SU-DHL-6 (cell line): ENCODE results near the gene TRIM9.

Experiments
- H2AFZ ChIP-seq: fragments of 200-600 bp; sonication (generic); 2 replicates; pipeline ENCODE4 v1.6.1; 2014; ENCODE audit warnings: low read depth, mild to moderate bottlenecking, moderate library complexity, mixed read lengths, antibody characterized with exemption, low read length; ENCODE audit not compliant: severe bottlenecking
- H3F3A ChIP-seq: fragments of 200-600 bp; shearing (Covaris generic); 2 replicates; pipeline ENCODE4 v1.6.0; 2016; ENCODE audit warnings: antibody characterized with exemption, mild to moderate bottlenecking; ENCODE audit not compliant: insufficient read depth
- H3K27ac ChIP-seq: fragments of 200-600 bp; sonication (generic); 2 replicates; pipeline ENCODE4 v1.5.1; 2016; ENCODE audit warnings: low read depth, mild to moderate bottlenecking, low read length, moderate library complexity, mixed read lengths
- H3K27me3 ChIP-seq: fragments of 200-600 bp; sonication (generic), shearing (Covaris generic); 2 replicates; pipeline ENCODE4 v1.6.0; 2014; ENCODE audit warnings: mild to moderate bottlenecking, low read length
- H3K36me3 ChIP-seq: fragments of 200-600 bp; sonication (generic); 2 replicates; pipeline ENCODE4 v1.6.1; 2014; ENCODE audit warnings: mild to moderate bottlenecking, low read length, mixed read lengths
- H3K4me2 ChIP-seq: fragments of 300-600, 200-600 bp; shearing (Covaris generic), sonication (generic); 2 replicates; pipeline ENCODE4 v1.6.0; 2014; ENCODE audit warnings: low read length, low read depth, mild to moderate bottlenecking; ENCODE audit not compliant: poor library complexity, severe bottlenecking
- H3K4me3 ChIP-seq: fragments of 200-600 bp; sonication (generic); 2 replicates; pipeline ENCODE4 v1.5.1; 2014; ENCODE audit warnings: antibody characterized with exemption, low read length, mild to moderate bottlenecking, mixed read lengths; ENCODE audit not compliant: insufficient read depth, poor library complexity, severe bottlenecking
- H3K79me2 ChIP-seq: fragments of 200-600 bp; sonication (generic); 2 replicates; pipeline ENCODE4 v1.6.1; 2014; ENCODE audit warnings: mild to moderate bottlenecking, low read length, moderate library complexity; ENCODE audit not compliant: insufficient read depth
- H3K9ac ChIP-seq: fragments of 200-600 bp; sonication (generic); 2 replicates; pipeline ENCODE4 v1.7.0; 2014; ENCODE audit warnings: mild to moderate bottlenecking, low read length
- H3K9me2 ChIP-seq: fragments of 200-600 bp; sonication (generic); replicated peaks from 2 replicates; pipeline ENCODE4 v1.6.1; 2014; ENCODE audit warnings: low read length; ENCODE audit not compliant: insufficient read depth
- H3K9me3 ChIP-seq: fragments of 200-600 bp; sonication (generic); 2 replicates; pipeline ENCODE4 v1.6.1; 2014; ENCODE audit warnings: low read length, mixed read lengths; ENCODE audit not compliant: insufficient read depth
- H4K20me1 ChIP-seq: fragments of 200-600 bp; sonication (generic); 2 replicates; pipeline ENCODE4 v1.6.1; 2014; ENCODE audit warnings: low read depth, mild to moderate bottlenecking, antibody characterized with exemption, low read length, moderate library complexity, mixed read lengths
- CTCF ChIP-seq: fragments of 200-600 bp; sonication (generic); IDR thresholded peaks from one replicate; pipeline ENCODE4 v1.5.1; 2017; ENCODE audit warnings: antibody characterized with exemption, mild to moderate bottlenecking, low read length, moderate library complexity; ENCODE audit not compliant: insufficient read depth, poor library complexity, severe bottlenecking
- EZH2phosphoT487 ChIP-seq: fragments of 200-600 bp; sonication (generic), shearing (Covaris generic); conservative IDR thresholded peaks from 2 replicates; pipeline ENCODE4 v1.6.1; 2018; ENCODE audit warnings: mild to moderate bottlenecking, antibody characterized with exemption, low read length, moderate library complexity, mixed read lengths

Gene TRIM9

DNA sequence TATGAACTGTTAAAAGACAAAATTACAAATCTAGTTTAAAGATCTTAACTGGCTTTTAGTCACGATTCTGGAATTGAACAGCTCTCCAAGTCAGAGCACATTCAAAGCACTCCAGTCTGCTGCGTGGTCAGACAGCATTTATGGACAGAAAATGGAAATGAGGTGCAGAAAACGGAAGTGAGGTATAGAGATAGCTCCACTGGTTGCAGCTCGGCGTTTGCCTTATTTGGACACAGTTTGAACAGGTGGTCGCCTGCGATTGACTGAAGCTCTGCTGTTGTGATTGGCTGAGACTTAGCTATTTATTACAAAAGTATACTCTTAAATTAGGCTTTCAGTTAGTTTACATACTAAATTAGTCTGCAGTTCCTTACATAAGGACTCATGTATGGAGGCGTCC, 28.3 kb downstream of the TRIM9 start:
- no peaks in the 10 kb centered on the region for H3K9me2 ChIP-seq
- no peaks in the 10 kb centered on the region for H3K9me3 ChIP-seq
- H3K9ac ChIP-seq, result no peak overlapping the region
- no peaks in the 10 kb centered on the region for H3K79me2 ChIP-seq
- no peaks in the 10 kb centered on the region for H3F3A ChIP-seq
- H2AFZ ChIP-seq, result no peak overlapping the region
- no peak overlapping the region for H3K4me2 ChIP-seq
- no peaks in the 10 kb centered on the region for H4K20me1 ChIP-seq
- H3K27ac ChIP-seq, result no peak overlapping the region
- TF ChIP-seq CTCF, result no peak
- TF ChIP-seq EZH2phosphoT487, result no peak
- no peaks in the 10 kb centered on the region for H3K36me3 ChIP-seq
- no peaks in the 10 kb centered on the region for H3K27me3 ChIP-seq
- no peak overlapping the region for H3K4me3 ChIP-seq

DNA sequence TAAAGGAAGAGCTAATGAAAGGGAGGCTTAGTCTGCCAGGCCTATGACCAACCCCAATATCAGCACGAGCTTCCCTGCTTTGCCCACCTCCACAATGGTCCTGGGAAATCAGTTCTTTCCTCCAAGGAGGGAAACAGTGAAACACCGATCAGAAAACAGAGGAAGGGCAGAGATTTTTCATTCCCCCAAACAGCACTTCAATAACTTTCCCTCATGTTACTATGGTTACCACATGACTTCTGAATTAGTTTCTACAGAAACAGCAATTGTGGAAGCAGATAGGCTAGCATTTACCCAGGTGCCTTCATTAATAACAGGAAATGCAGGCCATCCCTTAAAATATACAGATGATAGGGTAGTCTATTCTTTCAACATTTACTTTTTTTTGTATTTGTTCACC, 35.9 kb downstream of the TRIM9 start:
- Histone ChIP-seq H3K9me3 (no peaks in the 10 kb centered on the region), H3F3A (no peaks in the 10 kb centered on the region), H3K4me3 (no peak overlapping the region), H3K27ac (no peak overlapping the region), H3K9ac (no peak overlapping the region), H3K9me2 (no peaks in the 10 kb centered on the region), H3K27me3 (no peaks in the 10 kb centered on the region), H2AFZ (no peak overlapping the region), H3K79me2 (no peaks in the 10 kb centered on the region), H4K20me1 (no peaks in the 10 kb centered on the region), H3K4me2 (no peak overlapping the region), H3K36me3 (no peaks in the 10 kb centered on the region)
- no peak for TF ChIP-seq EZH2phosphoT487
- no peak for TF ChIP-seq CTCF

DNA sequence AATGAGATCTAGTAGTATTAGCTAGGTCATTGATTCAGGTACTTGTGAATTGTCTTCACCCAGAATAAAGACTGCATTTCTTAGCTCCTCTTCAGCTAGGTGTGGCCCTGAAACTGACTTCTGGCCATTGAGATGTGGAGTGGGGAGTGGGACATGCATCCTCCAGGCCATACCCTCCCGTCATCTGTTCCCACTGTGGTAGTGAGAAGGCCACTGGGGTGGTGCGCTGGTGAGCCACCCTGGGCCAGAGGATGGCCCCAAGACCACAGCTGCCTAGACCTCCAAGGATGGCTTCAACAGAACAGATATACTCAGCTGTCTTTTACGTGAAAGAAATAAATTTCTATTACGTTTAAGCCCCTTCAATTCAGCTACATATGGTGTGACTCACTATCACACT, 36.5 kb downstream of the TRIM9 start:
- H3F3A ChIP-seq, result no peaks in the 10 kb centered on the region
- H3K9me2 ChIP-seq, result no peaks in the 10 kb centered on the region
- H3K36me3 ChIP-seq, result no peaks in the 10 kb centered on the region
- TF ChIP-seq CTCF, result no peak
- TF ChIP-seq EZH2phosphoT487, result no peak
- no peak overlapping the region for H3K4me2 ChIP-seq
- no peaks in the 10 kb centered on the region for H4K20me1 ChIP-seq
- H3K4me3 ChIP-seq, result no peak overlapping the region
- no peak overlapping the region for H2AFZ ChIP-seq
- H3K9me3 ChIP-seq, result no peaks in the 10 kb centered on the region
- H3K27ac ChIP-seq, result no peak overlapping the region
- no peaks in the 10 kb centered on the region for H3K27me3 ChIP-seq
- H3K9ac ChIP-seq, result no peak overlapping the region
- no peaks in the 10 kb centered on the region for H3K79me2 ChIP-seq

GRCh38 chr14:51056421-51056820, 38.5 kb downstream of the TRIM9 start:
- Histone ChIP-seq H3K9me3 (no peaks in the 10 kb centered on the region), H3K79me2 (no peaks in the 10 kb centered on the region), H3K27ac (no peak overlapping the region), H3K9ac (no peak overlapping the region), H4K20me1 (no peaks in the 10 kb centered on the region), H3F3A (no peaks in the 10 kb centered on the region), H3K9me2 (no peaks in the 10 kb centered on the region), H2AFZ (no peak overlapping the region), H3K4me3 (no peak overlapping the region), H3K4me2 (no peak overlapping the region), H3K36me3 (no peaks in the 10 kb centered on the region), H3K27me3 (no peaks in the 10 kb centered on the region)
- no peak for TF ChIP-seq EZH2phosphoT487
- TF ChIP-seq CTCF, result no peak
